Measurements from ENCODE around the gene MIS12.

DNA sequence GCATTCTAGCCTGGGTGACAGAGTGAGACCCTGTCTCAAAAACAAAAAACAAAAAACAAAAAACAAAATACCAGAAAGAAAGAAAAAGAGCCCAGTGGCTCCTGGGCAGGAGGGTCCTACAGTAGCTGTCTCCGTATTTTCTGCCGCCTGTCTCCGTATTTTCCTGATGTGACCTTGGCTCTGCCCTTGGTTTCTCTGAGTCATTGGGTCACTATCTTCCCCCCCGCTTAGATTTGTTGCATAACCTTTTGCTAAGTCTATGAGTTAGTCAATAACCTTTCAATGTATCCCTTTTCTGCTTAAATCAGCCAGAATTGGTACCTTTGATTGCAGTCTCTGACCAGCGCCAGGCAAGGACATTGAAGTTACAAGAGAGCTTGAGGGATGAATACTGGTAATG lies 36.9 kb downstream of the MIS12 start:
- TF ChIP-seq, protein P1, sequence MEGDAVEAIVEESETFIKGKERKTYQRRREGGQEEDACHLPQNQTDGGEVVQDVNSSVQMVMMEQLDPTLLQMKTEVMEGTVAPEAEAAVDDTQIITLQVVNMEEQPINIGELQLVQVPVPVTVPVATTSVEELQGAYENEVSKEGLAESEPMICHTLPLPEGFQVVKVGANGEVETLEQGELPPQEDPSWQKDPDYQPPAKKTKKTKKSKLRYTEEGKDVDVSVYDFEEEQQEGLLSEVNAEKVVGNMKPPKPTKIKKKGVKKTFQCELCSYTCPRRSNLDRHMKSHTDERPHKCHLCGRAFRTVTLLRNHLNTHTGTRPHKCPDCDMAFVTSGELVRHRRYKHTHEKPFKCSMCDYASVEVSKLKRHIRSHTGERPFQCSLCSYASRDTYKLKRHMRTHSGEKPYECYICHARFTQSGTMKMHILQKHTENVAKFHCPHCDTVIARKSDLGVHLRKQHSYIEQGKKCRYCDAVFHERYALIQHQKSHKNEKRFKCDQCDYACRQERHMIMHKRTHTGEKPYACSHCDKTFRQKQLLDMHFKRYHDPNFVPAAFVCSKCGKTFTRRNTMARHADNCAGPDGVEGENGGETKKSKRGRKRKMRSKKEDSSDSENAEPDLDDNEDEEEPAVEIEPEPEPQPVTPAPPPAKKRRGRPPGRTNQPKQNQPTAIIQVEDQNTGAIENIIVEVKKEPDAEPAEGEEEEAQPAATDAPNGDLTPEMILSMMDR (IDR thresholded peaks at IDR 0.05) = no peak
- TF ChIP-seq POLR2A (IDR thresholded peaks at IDR 0.05) = no peak
